Medulla oblongata (tissue), 1 donor: Measurements from ENCODE around the gene FOXF2.

ENCODE experiments used
- DNase-seq: peaks from one replicate; pipeline ENCODE4 v3.0.0-alpha.2; 2015; ENCODE audit errors: extremely low spot score

FOXF2 gene

DNA sequence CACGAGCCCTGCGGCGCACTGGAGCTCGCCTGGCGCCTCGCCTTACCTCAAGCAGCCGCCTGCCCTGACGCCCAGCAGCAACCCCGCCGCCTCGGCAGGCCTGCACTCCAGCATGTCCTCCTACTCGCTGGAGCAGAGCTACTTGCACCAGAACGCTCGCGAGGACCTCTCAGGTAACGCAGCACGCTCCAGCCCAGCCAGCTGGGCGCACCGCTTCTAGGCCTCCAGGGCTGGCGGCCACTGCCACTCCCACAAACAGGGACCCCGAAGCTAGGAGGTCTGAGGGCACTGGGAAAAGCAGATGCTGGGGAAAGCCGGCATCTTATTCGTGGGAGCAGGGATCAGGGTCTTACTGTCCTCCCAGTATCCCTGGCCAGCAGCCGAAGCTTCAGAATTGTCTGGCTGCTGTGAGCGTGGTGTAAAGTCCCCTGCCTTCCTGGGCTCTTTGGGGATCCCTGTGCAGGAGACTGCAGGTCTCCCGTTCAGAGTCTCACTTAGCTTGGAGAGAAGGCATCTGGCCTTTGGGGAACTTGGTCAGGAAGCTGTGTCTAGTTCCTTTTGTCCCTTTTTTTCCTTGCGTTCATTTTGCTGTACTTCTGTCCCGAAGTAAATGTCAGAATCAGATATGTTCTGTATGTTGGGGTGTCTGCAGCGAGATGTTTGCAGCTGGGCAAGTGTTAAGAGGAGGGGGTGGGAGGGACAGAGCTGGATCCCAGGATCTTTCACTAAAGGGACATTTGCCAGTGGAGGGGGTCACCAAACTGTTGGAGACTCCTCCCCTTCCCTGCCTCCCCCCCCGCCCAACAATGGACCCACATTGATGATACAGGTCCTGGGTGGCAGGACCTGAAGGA lies 1.8 kb downstream of the FOXF2 start:
- DNase-seq: no peak

DNA sequence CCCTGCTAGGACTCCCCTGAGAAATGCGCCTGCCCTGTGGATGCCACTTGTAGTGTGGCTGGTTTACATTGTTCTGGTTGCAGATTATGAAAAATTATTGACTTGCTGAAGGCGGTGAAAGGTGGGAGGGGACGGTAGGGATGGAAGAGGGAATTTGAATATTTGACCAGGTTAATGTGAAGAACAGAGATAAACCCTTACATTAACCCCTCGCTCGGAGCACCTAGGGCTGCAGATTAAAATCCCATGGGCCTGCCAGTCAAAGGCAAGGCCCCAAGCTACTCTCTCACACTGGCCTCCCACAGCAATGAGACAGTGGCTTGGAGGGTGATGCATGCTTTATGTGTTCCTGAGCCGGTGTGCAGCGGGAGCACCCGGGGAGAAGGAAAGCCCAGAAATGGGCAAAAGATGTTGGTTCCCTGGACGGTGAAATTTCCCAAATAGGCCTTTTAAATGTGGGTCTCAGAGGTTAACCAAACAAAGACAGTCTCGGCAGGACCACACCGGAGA lies 2.5 kb downstream of the FOXF2 start:
- DNase-seq: no peak

DNA sequence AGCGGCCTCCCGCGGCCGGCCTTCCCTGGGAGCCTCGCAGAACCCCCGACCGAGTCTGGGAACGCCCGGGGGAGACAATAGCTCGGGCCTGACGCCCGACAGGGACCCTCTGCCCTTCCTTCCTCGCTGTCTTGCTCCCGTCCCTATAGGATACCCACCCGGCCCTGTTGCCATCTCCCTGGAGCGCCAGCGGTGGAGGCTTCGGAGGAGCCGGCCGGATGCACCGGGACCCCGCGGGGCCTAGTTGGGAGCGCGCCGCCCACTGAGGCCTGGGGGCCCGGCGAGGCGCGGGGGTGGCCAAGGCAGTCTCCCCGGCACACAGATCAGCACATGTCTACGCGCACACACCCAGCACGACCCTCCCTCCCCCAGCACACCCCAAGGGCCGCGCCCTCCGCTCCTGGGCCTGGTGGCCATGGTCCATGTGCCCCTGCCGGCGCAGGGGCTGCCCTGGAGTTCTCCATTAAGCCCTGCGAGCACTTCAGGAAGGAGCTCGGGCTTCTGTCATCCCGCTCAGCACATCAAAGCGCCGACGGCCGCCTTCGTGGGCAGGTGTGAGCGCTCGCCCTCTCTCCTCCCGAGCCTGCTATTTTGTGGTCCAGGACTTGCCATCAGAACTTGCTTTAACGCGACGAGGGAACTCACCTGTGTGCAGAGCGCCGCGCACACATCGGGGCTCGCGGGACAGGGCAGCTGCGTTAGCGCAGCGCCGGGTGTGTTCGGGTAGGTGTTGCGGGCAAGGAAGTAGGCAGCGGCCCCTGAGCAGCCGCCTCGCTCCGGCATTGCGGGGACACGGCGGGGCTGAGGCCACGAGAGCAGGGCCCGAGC lies 3.7 kb downstream of the FOXF2 start:
- no peak for DNase-seq

DNA sequence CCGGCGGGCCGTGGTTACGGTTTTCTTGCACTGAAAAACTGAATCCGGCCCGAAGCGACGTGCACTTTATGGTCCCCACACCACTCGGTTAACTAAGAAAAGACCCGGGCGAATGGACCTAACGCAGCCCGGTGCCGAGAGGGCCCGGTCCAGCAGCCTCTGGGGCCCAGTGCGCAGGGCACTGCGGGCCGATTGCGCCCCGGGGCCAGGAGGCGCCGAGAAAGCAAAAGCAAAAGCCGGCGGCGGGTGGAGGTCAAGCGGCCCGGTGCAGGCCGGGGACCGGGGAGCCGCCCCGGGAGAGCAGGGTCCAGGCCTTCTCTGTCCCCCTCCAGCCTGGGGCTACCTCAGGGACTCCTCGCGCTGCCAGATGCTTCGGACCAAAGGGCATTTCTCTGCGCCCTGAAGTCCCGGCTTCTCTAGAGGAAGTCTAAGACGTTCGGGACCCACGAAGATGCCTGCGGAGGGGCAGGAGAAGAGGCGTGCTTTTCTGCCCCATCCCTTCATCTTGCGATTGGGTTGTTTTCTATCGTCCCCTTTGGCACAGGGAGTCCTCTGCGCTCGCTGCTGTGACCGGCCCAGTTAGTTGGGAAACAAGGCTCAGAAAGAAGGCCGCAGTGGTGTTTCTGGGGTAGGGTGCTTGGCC lies 4.4 kb downstream of the FOXF2 start:
- DNase-seq: no peak

DNA sequence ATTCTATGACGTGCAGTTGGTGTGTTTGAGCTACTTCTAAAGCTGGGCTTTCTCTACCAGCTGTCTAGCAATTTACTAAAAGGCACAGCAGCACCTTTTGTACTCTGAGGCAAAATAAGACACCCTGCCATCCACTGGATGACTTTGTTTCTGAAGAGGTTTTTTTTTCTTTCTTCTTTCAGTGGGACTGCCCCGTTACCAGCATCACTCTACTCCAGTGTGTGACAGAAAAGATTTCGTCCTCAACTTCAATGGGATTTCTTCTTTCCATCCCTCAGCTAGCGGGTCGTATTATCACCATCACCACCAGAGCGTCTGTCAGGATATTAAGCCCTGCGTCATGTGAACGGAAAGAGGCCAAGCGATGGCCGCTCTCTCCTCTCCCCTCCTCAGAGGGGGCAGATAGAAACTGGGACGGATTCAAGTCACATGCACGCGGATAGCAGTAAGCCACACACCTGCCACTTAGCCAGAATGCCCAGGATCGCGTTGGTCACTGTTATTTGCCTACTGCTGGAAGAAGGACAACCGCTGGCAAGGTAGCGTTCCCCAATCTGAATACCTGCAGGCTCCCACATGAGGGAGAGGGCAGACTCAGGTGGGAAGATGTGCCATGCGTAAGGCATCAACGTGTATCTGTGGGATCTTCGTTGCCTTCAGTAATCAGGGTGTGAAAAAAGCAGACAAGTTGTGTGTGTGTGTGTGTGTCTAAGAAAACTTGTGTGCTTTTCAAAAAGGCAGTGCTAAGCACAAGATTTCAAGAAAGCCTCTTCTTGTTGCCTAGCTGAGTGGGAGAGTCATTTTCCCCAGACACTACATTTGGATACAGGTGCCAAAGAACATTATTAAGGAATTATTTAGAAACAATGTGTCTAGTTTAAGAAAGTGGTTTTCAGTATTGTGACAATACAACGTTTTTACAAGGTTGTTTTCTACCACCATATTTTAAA lies 5.4 kb downstream of the FOXF2 start:
- no peak for DNase-seq

DNA sequence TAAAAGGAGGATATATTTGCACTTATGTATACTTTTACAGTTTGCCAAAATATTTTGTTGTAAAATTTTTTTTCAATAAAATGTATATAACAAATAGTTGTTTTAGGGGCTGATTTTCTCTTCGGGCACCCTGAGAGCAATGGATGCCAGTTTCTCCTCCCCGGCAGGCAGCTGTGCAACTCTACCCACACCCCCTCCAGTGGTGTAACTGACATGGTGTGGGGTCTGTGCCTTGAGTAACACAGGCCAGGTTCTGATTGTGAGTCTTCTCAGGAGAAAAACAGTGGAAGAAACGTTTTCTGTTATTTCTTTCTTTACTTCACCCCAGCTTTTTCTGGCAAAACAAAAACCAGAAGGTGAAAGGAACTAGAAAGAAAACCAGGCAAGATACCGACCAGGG lies 6.1 kb downstream of the FOXF2 start:
- no peak for DNase-seq

DNA sequence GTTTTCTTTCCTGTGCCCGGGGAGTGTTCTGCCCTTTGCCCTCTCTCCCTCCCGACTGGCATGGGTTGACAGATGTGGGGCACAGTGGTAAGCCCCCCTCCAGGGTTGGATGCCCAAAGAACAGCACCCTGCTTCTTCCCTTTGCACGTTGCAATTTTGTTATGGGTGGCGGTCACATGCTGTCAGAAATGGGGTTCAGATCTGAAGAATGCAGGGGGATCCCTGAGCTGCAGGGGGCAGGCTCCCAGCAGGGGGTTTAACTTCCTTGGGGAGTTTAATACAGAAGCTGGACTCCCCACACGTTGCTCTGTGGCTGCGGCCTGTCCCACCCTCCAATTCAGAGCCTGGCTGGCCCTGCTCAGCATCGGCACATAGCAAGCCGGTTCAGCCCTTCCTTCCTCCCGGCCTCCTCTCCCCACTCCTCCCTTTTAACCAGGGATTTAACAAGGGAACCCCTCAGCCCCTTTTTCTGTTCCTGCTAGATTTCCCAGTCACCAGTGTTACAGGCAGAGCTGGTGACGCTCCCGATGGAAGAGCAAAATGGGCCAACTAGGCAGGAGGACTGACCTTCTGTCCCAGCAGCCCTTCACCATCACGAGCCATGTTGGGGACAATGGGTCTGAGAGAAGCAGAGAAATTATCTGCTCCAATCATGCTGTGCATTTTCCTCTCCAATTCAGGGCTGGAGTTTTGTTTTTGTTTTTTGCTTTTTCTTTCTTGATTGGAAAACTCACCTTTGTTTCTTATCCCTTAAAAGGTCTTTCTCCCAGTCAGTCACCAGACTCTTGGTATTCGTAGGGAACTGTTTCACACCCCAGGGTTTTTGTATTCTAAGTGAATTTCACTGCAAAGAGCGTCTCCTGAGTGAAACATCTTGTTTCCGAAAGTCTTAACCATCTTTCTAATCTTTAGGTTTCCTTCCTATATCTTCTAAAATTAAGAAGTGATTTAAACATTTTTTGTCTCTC lies 6.8 kb downstream of the FOXF2 start:
- DNase-seq: no peak

DNA sequence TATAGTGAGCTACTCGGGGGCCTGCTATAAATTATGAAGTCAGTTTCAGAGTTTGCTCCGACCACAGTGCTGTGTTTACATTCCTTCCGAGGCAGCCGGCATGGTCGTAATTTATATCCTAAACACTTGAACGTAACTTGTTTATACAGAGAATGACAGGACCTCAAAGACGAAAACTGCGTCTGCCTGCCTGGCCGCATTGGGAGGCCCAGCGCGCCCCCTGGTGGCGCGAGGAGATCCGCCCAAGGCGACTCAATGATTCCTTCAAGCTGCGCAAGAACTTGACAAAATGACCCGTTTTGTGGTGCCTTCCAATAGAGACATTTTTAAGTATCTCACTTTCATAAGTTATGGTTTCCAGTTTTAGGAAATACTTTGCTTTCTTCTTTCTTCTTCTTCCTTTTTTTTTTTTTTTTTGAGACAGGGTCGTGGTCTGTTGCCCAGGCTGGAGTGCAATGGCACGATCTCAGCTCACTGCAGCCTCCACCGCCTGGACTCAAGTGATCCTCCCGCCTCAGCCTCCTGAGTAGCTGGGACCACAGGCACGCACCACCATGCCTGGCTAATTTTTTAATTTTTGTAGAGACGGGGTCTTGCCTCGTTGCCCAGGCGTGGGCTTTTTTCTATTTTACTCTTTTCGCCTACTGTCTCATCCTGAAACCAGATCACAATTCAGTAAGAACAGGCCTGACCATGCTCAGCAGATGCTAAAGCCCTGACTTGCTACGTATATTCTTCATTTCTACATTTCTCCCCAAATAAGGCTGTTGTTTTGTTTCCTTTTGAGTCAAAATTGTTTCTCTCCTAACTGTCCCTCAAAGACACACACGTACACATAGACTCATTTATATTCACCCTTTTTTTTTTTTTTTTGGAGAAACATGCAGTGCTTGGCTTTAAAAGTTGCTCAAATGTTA lies 7.8 kb downstream of the FOXF2 start:
- DNase-seq: peak; percentile 66

DNA sequence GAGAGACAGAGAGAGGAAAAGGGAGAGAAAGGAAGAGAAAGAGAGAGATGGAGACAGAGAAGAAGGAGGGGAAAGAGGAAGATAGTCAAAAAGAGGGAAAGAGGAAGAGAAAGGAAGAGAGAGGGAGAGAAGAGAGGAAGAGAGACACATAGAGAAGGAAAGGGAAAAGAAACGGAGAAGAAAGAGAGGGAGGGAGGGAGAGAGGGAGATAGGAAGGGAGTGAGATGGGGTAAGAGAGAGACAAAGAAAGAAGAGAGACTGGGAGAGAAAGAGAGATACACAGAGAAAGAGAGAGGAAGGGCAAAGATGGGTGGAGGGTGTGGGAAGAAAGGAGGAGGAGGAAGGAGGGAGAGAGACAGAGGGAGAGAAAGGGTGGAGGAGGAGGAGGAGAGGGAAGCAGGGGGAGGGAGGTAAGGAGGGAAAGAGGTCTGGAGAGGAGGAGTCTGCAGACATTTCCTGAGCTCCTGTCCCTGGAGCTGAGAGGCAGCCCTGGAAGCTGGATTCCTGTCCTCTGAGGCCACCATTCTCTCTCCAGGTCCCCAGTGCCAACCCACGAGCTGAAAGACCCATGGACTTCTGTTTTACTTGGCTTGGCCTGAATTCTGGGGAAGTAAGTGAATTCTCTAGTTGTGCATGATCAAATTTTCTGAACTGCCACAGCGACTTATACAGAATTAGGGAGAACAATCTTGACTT lies 9.9 kb downstream of the FOXF2 start:
- DNase-seq: no peak

DNA sequence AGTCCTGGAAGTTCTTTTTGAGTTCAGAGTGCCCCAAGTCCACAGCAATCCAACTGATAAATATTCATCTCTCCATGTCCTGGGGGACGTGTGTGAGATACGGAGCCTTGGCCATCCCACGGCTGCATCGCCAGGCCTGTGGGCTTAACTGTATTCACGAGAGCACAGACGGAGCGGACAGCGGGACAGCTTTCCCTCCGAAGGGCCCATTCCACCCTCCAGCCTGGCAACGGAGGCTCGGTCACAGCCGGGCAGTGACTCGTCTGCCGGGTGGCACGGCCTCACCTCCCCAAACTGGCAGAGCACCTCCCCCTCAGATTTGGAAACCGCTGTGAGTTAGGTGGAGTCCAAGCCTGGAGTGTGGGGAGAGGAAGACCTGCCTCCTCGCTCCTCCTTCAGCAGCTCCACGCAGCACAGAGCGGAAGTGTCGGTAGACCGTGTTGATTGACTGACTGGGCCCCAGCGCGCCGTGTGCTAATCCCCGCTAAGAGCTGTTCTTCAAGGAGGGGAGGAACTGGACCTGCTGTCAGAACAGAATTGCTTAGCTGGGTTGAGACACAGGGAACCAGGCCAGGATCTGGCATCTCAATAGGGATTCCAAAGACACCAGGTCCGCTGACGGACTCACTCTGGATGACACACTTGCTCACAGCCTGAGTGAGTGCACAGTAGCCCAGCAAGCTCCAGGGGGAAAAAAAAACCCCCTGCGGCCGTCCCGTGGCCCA lies 10.9 kb downstream of the FOXF2 start:
- no peak for DNase-seq

DNA sequence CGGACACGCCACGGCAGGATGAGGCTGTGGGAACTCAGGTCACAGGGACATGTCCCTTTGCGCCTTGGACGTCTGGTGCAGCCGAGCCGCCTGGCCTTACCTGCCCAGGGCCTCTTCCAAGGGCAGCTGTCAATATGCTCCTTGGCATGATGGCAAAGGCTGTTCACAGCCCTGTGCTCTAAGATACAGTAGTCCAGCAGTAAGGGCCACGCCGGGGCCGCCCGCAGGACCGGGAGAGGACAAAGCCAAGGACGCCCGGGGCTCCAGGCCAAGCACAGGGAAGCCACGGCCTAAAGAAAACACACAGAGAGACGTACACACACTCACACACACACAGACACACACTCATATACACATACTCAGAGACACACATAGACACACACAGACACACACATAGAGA lies 13.0 kb downstream of the FOXF2 start:
- no peak for DNase-seq

DNA sequence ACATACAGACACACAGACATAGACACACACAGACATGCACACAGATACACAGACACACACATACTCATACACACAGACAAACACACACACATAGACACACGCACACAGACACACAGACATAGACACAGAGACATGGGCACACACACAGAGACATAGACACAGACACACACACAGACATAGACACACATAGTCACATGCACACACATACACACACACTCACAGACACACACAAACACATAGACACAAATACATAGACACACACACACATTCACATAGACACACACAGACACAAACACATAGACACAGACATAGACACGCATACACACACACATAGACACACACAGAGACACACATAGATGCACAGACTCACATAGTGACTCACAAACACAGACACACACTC lies 13.5 kb downstream of the FOXF2 start:
- DNase-seq: no peak

DNA sequence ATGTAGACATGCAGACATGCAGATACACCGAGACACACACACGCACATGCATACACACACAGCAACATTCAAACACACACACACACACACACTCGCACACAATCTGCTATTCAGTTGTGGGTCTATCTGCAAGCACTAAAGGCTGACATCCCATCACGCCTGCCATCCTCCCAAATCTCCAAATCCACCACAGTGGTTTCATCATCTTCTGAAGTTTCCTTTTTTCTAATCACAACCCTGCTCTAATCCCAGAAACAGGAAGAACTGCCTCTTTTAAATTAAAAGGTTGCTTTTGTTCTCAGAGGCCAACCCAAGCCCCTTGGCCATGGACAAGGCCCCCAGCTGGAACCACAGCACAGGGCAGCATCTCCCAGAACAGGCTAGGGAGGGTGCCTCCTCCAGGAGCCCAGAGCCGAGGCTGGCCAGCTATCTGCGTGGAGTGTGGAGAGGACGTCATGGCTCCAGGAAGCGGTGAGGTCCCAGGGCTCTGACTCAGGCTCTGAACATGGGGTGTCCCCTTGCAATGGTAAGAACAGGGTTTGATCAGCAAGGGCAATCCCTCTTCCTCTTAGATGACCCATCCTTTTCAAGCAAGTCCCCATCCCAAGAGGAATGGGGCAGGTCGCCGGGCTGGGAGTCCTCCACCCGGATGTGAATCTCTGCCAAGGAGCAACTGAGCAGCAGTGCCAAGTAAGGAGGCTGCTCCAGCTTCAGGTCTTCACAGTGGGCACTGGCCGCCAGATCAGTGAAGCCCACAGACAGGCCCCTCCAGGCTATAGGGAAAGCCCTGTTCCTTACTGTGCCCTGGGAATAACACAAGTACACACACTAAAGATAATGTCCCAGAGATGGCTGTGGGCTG lies 14.7 kb downstream of the FOXF2 start:
- no peak for DNase-seq

DNA sequence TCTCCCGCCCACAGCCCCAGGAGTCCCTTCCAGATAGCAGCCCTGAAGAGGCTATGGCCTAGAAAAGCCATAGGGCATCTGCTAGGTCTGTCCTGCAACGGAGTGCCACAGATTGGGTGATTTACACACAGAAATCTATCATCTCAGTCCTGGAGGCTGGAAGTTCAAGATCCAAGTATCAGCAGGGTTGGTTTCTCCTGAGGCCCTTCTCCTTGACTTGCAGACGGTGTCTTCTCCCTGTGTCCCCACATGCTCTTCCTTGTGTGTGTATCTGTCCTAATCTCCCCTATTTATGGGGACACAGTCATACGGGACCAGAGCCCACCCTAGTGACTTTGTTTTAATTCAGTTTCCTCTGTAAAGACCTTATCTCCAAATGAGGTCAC lies 15.3 kb downstream of the FOXF2 start:
- DNase-seq: no peak

DNA sequence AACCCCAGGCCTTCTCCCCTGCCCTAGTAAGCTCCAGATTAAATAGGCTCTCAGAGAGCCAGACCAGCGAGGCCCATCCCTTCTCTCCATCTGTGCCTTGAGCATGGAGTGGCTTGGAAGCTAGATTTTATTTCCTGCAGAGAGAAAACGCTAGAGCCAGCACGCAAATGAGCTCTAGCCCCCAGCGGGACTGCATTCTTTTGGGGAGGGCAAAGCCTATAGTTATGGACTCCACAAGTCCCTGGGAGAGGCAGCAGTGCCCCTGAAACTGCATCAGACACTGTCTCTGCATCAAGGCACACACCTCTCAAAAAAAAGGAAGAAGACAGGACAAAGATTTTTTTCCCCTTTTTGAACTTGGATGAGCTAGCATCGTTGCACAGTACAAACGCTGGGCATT lies 15.8 kb downstream of the FOXF2 start:
- DNase-seq: no peak

DNA sequence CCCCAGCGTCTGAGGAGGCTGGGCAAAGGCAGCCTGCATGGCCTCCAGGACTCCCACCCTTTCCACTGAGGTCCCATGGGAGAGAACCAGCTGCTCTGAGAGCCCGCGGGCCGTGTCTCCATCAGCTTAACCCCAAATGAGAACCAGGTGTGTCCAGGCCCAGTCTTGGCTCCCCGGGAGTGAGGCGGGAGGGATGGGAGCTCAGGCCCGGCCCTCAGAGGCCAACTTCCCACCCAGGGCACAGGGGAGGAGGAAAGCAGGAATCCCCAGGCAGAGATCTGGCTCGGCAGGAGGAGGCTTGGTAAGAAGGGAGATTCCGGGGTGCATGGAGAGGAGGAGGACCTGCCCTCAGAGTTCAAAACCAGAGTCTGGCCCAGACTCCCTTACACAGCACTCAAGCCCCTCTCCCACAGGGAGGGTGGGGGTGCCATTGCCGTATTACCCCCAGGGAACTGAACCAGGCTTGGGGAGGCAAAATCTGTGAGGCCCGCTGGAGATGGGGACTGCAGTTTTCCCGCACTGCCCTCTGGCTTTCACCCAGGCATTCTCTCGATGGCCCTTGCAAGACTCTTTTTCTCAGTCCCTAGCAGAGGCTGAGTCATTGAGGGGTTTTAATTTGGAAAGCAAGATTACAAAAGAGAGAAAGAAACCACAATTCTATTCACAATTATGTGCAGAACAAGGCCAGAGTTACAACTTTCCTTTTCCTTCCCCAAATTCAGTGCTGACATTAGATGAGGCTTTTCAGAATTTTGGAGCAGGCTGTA lies 17.1 kb downstream of the FOXF2 start:
- DNase-seq: no peak
